Measurements from ENCODE around the gene CD24. TPM values are rescaled to one million over a fixed set of nuclear protein-coding genes. Genes with fewer than 3 reads are reported as not detected.
A peak's percentile ranks its signal among the peaks of the same experiment; 100 is the strongest.

Gene CD24
- total RNA-seq, 4 donors from 2014 or later = 711 to 1,654 (median 1,435) TPM

DNA sequence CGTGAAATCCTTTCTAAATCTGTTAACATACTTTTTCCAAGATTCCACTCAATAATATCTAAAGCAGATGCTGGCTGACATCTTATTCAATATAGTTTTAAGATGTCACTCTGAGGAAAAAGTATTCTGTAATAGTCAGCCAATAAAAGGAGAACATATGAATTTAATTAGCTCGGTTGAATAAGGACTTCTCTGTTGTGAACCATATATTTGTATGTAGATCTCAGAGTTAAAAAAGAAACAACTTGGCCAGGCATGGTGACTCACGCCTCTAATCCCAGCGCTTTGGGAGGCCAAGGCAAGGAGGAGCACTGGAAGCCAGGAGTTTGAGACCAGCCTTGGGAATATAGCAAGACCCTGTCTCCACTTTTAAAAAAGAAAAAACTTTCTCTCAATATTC is 7.4 kb upstream of the CD24 start:
- no peak overlapping the region for H3K27ac ChIP-seq
- no peaks in the 10 kb centered on the region for H3K36me3 ChIP-seq
- TF ChIP-seq, protein P1, sequence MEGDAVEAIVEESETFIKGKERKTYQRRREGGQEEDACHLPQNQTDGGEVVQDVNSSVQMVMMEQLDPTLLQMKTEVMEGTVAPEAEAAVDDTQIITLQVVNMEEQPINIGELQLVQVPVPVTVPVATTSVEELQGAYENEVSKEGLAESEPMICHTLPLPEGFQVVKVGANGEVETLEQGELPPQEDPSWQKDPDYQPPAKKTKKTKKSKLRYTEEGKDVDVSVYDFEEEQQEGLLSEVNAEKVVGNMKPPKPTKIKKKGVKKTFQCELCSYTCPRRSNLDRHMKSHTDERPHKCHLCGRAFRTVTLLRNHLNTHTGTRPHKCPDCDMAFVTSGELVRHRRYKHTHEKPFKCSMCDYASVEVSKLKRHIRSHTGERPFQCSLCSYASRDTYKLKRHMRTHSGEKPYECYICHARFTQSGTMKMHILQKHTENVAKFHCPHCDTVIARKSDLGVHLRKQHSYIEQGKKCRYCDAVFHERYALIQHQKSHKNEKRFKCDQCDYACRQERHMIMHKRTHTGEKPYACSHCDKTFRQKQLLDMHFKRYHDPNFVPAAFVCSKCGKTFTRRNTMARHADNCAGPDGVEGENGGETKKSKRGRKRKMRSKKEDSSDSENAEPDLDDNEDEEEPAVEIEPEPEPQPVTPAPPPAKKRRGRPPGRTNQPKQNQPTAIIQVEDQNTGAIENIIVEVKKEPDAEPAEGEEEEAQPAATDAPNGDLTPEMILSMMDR (IDR thresholded peaks at IDR 0.05) = no peak
- TF ChIP-seq POLR2A (IDR thresholded peaks at IDR 0.05) = no peak
- intact Hi-C loops (cut with DNase I) = loop anchor here (10.0 kb wide), 1 partner anchor 407 kb away; no protein-coding TSS in a partner anchor
- H3K27me3 ChIP-seq = peaks cover 0 to 60% (median 0%) of the 10 kb centered on the region in 4 donors
- DNase-seq = no peak
- H3K9me3 ChIP-seq = no peaks in the 10 kb centered on the region
- peaks cover 0 to under 1% (median 0%) of the 10 kb centered on the region in 3 donors for H3K4me1 ChIP-seq
- WGBS, 2 donors = 51 to 57% methylated on average over 4 of the region's 4 CpGs
- H3K4me3 ChIP-seq = no peak overlapping the region

DNA sequence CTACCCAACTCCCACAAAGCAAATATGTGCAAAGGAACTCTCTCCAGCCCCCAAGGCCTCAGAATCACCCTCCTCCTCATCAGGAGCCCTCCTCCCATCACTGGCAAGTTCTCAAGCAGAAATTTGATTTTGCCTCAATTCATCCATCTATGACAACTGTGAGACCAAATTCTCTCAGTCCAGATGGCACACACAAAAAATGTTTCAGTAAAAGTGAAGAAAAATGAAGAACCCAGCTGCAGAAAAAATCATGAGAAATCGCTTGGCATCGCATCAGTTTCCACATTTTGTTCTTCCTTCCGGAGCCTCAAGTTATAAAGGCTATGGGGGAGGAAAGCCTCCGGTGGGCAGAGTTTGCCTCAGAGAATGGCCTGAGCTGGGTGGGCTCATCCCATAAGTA is 6.4 kb upstream of the CD24 start:
- Histone ChIP-seq H3K27me3 (peaks cover 0 to 68% (median 2%) of the 10 kb centered on the region in 4 donors), H3K9me3 (no peaks in the 10 kb centered on the region), H3K4me1 (peaks cover 0 to 9% (median 0%) of the 10 kb centered on the region in 3 donors), H3K36me3 (no peaks in the 10 kb centered on the region), H3K4me3 (no peak overlapping the region), H3K27ac (no peak overlapping the region)
- WGBS, 2 donors = 76 to 90% methylated on average over 4 of the region's 4 CpGs
- intact Hi-C loops (cut with DNase I) = loop anchor here (10.0 kb wide), 1 partner anchor 406 kb away; no protein-coding TSS in a partner anchor
- DNase-seq = no peak
- TF ChIP-seq, protein P1 (IDR thresholded peaks at IDR 0.05) = no peak
- TF ChIP-seq POLR2A (IDR thresholded peaks at IDR 0.05) = no peak

DNA sequence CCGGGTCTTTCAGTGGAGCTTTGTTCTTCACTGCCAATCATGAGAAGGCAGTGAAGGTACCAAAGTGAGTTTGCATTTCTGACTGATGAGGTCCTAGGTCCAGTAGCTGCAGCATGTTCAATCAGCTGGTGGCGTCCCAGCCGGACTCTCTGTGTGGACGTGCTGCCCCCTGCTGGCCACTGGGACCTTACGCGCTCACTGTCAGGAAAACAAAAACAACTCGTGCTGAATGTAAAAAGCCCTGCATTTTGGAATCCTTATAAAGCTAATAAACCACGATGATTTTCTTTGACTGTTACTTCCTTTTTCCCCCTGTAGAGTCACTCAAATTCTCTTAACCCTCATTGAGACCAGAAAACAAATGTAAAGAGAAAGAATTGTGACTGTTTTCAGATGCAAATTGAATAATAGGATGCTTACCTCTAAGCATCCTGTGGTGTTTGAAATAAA is 4.9 kb upstream of the CD24 start:
- Histone ChIP-seq H3K27me3 (peaks cover 0 to 76% (median 3%) of the 10 kb centered on the region in 4 donors), H3K4me1 (peaks cover under 1 to 22% (median 3%) of the 10 kb centered on the region in 3 donors), H3K9me3 (no peaks in the 10 kb centered on the region), H3K4me3 (no peak overlapping the region), H3K27ac (no peak overlapping the region), H3K36me3 (no peaks in the 10 kb centered on the region)
- intact Hi-C loops (cut with DNase I) = loop anchor here (5.0 to 10.0 kb wide), 2 partner anchors 375 to 642 kb away; no protein-coding TSS in a partner anchor
- peak; percentile 21 for DNase-seq
- WGBS, 2 donors = 0 to 2% methylated on average over 4 to 7 of the region's 8 CpGs
- TF ChIP-seq POLR2A (IDR thresholded peaks at IDR 0.05) = no peak
- TF ChIP-seq, protein P1 (IDR thresholded peaks at IDR 0.05) = peak; percentile 81 to 97 (median 94)

DNA sequence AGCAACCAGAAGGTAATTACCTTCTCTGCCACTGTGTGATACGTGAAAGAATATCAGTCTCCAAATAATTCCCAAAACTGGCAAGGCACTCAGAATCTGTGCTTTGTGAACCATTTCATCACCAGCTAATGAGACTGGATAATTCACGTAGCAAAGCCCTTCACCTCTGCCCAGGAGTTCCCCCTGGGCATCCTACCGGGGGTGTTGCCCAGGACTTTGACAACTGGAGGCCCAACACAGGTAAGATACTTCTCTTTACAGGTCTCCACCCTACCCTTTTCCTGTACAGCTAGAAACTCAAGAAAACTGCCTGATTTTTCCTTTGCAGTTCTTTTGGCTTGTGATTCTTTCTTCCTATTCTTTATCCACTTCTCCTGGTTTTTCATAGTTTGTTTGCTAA is 2.7 kb upstream of the CD24 start:
- DNase-seq = no peak
- Histone ChIP-seq H3K4me1 (peaks cover 13 to 37% (median 14%) of the 10 kb centered on the region in 3 donors), H3K27me3 (peaks cover 0 to 80% (median 12%) of the 10 kb centered on the region in 4 donors), H3K36me3 (no peaks in the 10 kb centered on the region), H3K4me3 (no peak overlapping the region), H3K27ac (peak overlapping the region in 2 of 4 donors; percentile 27 to 89), H3K9me3 (no peaks in the 10 kb centered on the region)
- WGBS, 2 donors = 74 to 80% methylated on average over 1 to 3 of the region's 3 CpGs
- no peak for TF ChIP-seq POLR2A (IDR thresholded peaks at IDR 0.05)
- TF ChIP-seq, protein P1 (IDR thresholded peaks at IDR 0.05) = no peak
- intact Hi-C loops (cut with DNase I) = loop anchor here (5.0 to 10.0 kb wide), 2 partner anchors 372 to 640 kb away; no protein-coding TSS in a partner anchor

DNA sequence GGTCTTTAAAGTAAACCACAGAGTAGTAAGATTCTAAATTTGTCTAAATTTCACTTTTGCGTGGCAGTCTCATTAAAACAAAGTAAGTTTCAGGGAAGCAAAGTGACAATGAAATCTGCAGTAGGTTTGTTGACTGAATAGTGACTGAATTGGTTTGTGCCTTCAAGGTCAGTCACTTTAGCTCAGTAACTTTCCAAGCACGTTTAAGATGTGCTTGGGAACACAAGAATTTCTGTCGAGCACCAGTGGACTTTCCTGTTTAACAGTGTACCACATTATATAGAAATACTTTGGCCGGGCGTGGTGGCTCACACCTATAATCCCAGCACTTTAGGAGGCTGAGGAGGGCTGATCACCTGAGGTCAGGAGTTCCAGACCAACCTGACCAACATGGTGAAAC is 1.7 kb upstream of the CD24 start:
- TF ChIP-seq POLR2A (IDR thresholded peaks at IDR 0.05) = no peak
- TF ChIP-seq, protein P1 (IDR thresholded peaks at IDR 0.05) = no peak
- Histone ChIP-seq H3K4me3 (peak overlapping the region in 1 of 4 donors; percentile 61), H3K27ac (peak overlapping the region in 3 of 4 donors; percentile 27 to 89 (median 82)), H3K9me3 (no peaks in the 10 kb centered on the region), H3K4me1 (peaks cover 13 to 37% (median 14%) of the 10 kb centered on the region in 3 donors), H3K36me3 (no peaks in the 10 kb centered on the region), H3K27me3 (peaks cover 0 to 85% (median 12%) of the 10 kb centered on the region in 4 donors)
- intact Hi-C loops (cut with DNase I) = loop anchor here (5.0 to 10.0 kb wide), 2 partner anchors 371 to 639 kb away; no protein-coding TSS in a partner anchor
- no peak for DNase-seq
- WGBS, 2 donors = 54 to 61% methylated on average over 5 of the region's 5 CpGs

Measured in esophagus squamous epithelium (tissue), 5 donors.